IPS-15b (cell line): Measurements from ENCODE around the gene CD274.

ENCODE experiments used
- H3K27me3 ChIP-seq: one replicate; pipeline ENCODE4 v1.6.1; 2013; ENCODE audit warnings: low read length; ENCODE audit not compliant: control insufficient read depth, insufficient read depth
- H3K36me3 ChIP-seq: one replicate; pipeline ENCODE4 v1.6.1; 2013; ENCODE audit warnings: low read length; ENCODE audit not compliant: control insufficient read depth, insufficient read depth
- H3K4me1 ChIP-seq: one replicate; pipeline ENCODE4 v1.6.1; 2013; ENCODE audit warnings: mild to moderate bottlenecking, low read length; ENCODE audit not compliant: control insufficient read depth, insufficient read depth
- H3K4me3 ChIP-seq: one replicate; pipeline ENCODE4 v1.5.1; 2013; ENCODE audit warnings: low read depth, low read length
- H3K9ac ChIP-seq: one replicate; pipeline ENCODE4 v1.6.1; 2013; ENCODE audit warnings: low read depth, mild to moderate bottlenecking, low read length
- H3K9me3 ChIP-seq: one replicate; pipeline ENCODE4 v1.6.1; 2013; ENCODE audit warnings: mild to moderate bottlenecking, low read length; ENCODE audit not compliant: control insufficient read depth, insufficient read depth

Gene CD274

DNA sequence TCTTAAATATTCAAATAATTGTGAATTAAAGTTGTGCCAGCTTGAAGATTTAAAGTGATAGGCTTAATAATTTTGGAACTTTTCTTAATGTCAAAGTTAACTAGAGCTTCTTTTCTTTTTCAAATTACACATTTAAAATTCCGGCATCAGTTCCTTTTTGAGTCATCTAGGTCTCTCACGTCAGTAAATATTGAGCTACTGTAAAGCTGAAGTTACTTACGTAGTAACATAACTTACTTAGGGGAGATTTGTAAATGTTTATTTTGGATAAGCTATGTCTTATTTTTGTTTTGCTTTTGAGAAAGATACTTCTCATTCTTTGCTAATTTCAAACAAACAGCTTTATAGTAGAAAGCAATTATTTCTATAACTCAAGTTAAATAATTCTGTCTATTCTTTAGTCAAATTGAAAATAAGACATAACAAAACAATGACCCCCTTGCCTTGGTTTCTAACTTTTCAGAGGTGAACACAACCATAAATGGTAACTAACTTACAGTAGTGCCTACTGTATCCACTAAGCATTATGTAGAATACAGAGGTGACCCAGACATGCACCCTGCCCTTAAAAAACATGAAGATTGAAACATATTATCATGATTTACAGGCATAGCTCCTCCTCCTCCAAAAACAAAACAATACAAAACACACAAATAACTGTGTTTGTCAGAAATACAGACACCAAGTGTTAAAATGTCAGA, 29.8 kb downstream of the CD274 start:
- Histone ChIP-seq H3K27me3 (no peaks in the 10 kb centered on the region), H3K36me3 (no peaks in the 10 kb centered on the region), H3K4me1 (no peaks in the 10 kb centered on the region), H3K4me3 (no peak overlapping the region), H3K9me3 (no peaks in the 10 kb centered on the region), H3K9ac (no peak overlapping the region)

DNA sequence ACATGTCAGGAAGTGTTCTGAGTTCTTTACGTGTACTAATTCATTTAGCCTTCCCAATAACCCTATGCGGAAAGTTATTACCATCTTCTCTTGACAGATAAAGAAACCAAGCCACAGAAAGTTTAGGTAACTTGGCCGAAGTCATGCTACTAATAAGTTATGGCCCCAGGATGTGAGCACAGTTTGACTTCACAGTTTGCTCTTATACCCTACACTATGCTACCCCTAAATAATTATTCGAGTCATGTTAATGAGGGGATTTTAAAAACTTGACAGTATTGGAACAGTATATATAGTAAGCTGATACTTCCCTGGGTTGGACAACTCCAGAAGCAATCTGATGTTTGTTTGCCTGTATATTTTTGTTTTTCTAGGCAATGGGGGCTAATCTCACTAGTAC, 30.6 kb downstream of the CD274 start:
- Histone ChIP-seq H3K4me1 (no peaks in the 10 kb centered on the region), H3K9me3 (no peaks in the 10 kb centered on the region), H3K27me3 (no peaks in the 10 kb centered on the region), H3K9ac (no peak overlapping the region), H3K36me3 (no peaks in the 10 kb centered on the region), H3K4me3 (no peak overlapping the region)

DNA sequence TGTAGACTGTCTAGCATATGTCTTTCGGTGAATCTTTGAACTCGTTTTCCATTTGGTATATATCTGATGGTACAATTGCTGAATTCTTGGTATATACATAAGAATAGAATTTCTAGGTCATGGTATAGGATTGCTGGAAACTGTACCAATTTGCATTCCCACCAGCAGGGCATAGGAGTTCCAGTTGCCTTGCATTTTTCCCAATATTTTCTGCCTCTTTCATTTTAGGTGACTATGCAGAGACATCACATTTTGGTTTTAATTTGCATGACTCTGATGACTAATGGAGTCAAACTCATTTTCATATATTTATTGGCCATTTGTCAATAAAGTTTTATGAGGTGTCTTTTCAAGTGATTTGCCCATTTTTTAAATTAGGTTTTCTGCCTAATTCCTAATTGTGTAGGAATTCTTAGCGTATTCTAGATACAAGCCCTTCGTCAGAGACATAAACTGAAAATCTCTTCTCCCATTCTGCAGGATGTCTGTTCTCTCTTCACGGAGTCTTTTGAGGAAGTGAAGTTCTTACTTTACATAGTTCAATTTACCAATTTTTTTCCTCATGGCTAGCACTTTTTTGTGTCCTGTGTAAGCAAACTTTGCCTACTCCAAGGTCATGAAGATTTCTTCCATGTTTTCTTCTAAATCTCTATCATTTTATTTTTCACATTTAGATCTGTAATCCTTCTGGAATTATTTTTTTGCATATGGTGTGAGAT, 31.1 kb downstream of the CD274 start:
- Histone ChIP-seq H3K9ac (no peak overlapping the region), H3K4me3 (no peak overlapping the region), H3K9me3 (no peaks in the 10 kb centered on the region), H3K27me3 (no peaks in the 10 kb centered on the region), H3K36me3 (no peaks in the 10 kb centered on the region), H3K4me1 (no peaks in the 10 kb centered on the region)

DNA sequence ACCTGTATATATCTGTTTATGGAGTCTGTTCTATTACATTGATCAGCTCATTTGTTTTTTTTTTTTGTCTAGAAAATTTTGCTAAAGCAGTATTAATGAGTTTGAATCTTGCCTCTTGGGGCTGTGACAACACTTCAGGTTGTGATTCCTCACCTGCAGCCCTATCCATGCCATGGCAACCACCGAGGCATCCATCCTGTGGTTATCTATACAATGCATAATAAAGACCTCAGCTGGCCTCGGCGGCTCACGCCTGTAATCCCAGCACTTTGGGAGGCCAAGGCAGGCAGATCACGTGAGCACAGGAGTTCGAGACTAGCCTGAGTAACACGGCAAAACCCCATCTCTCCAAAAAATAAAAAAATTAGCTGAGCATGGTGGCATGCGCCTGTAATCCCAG, 31.9 kb downstream of the CD274 start:
- H3K27me3 ChIP-seq, result no peaks in the 10 kb centered on the region
- no peaks in the 10 kb centered on the region for H3K9me3 ChIP-seq
- H3K4me1 ChIP-seq, result no peaks in the 10 kb centered on the region
- no peak overlapping the region for H3K9ac ChIP-seq
- H3K4me3 ChIP-seq, result no peak overlapping the region
- H3K36me3 ChIP-seq, result no peaks in the 10 kb centered on the region

DNA sequence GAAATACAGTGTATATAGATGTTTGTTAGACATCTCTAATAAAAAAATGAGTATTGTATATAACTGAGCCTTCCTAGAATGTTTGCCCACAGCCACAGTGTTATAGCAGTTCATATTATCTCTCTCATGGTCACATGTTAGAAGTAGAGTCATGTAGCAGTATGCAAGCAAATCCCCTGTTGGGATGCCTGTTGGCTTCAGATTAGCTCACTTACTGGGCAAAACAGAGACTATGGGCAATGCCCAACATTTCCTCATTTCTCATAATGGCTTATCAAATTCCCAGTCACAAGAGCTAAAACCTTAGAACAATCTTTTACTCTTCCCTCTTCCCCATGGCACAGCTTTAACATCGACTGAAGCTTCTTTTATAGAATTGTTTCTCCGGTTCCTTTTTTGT, 33.0 kb downstream of the CD274 start:
- Histone ChIP-seq H3K27me3 (no peaks in the 10 kb centered on the region), H3K4me3 (no peak overlapping the region), H3K9me3 (no peaks in the 10 kb centered on the region), H3K36me3 (no peaks in the 10 kb centered on the region), H3K9ac (no peak overlapping the region), H3K4me1 (no peaks in the 10 kb centered on the region)

DNA sequence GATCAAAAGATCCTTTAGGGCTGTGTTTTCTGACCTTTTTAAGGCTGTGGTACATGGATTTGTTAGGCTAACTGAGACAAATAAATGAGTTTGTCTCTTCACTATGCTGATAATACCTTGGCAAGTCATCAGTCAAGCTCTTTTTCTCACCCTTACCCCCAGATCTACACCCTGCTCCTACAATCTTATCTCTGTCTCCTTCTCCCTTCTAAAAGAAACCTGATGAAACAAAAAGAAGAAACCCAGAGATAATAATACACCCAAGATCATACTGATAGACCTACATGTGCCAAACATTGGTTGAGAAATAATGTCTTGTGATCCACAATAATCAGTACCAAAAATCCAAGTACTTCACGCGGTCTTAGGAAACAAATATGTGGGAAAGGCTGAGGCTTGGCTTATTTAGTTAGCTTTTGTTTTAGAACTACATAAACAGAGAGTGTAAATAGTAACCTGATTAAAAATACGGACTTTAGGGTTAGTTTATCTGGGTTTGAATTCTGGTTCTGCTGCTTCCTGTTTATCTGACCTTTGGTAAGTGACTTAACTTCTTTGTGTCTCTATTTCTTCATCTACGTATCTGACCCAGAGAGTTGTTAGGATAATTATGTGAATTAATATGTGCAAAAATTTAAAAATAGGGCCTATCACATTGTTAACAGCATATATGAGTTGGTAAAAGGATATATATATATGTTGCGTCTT, 35.2 kb downstream of the CD274 start:
- H3K9me3 ChIP-seq, result no peaks in the 10 kb centered on the region
- H3K4me1 ChIP-seq, result peaks cover 7% of the 10 kb centered on the region
- no peaks in the 10 kb centered on the region for H3K36me3 ChIP-seq
- H3K9ac ChIP-seq, result no peak overlapping the region
- H3K27me3 ChIP-seq, result no peaks in the 10 kb centered on the region
- no peak overlapping the region for H3K4me3 ChIP-seq

DNA sequence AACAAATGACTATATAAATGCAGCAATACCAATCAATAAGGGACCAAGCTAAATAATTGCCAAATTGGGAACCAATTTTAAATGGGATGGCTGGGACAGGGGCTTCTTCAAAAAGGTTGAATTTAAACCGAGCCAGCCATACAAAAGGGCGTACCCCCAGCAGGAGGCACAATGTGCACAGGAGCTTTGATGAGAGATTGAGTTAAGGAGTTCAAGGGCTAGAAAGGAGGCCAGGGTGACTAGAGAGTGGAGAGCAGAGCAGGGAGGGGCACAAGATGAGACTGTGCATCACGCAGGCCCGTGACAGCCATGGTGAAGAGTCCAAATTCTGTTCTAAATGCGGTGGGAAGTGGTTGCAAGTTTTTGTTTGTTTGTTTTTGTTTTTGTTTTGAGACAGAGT, 36.6 kb downstream of the CD274 start:
- H3K9ac ChIP-seq, result no peak overlapping the region
- no peaks in the 10 kb centered on the region for H3K36me3 ChIP-seq
- no peaks in the 10 kb centered on the region for H3K27me3 ChIP-seq
- no peaks in the 10 kb centered on the region for H3K9me3 ChIP-seq
- H3K4me3 ChIP-seq, result no peak overlapping the region
- H3K4me1 ChIP-seq, result peaks cover 7% of the 10 kb centered on the region

DNA sequence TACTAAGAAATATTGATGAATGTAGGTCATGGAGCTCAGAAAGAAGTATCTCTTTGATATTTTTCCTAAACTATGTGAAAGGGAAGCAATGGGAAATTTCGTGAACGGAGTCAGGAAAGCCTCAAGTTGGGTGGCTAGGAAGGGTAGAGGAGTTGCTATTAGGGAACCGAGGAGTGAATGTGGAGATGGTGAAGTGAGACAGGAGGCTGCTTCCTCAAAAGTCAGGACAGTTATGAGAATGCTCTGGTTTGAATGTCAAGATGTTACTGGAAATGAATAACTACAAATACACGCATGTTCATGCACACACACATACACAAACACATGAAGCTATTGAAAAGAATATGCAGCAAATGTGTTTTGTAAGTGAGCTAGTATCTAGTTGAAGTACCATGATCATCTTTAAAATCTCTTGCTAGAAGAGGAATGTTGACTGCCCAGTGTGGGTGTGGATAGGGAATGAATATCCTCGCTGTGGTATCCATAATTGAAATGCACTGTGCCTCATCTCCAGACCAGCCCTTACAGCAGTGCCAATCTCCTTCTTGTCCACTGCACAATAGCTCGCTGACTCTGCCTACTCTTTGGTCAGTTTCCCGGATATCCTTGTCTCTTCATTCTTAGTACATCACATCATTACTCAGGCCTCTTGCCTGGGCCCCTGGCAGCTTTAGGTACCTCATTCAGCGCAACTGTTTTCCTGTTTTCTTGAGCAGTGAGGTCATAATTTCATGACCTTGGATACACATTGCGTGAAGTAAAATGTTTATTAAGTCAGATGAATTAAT, 38.1 kb downstream of the CD274 start:
- no peaks in the 10 kb centered on the region for H3K9me3 ChIP-seq
- no peaks in the 10 kb centered on the region for H3K27me3 ChIP-seq
- no peak overlapping the region for H3K9ac ChIP-seq
- no peaks in the 10 kb centered on the region for H3K36me3 ChIP-seq
- H3K4me3 ChIP-seq, result no peak overlapping the region
- peaks cover 7% of the 10 kb centered on the region for H3K4me1 ChIP-seq

DNA sequence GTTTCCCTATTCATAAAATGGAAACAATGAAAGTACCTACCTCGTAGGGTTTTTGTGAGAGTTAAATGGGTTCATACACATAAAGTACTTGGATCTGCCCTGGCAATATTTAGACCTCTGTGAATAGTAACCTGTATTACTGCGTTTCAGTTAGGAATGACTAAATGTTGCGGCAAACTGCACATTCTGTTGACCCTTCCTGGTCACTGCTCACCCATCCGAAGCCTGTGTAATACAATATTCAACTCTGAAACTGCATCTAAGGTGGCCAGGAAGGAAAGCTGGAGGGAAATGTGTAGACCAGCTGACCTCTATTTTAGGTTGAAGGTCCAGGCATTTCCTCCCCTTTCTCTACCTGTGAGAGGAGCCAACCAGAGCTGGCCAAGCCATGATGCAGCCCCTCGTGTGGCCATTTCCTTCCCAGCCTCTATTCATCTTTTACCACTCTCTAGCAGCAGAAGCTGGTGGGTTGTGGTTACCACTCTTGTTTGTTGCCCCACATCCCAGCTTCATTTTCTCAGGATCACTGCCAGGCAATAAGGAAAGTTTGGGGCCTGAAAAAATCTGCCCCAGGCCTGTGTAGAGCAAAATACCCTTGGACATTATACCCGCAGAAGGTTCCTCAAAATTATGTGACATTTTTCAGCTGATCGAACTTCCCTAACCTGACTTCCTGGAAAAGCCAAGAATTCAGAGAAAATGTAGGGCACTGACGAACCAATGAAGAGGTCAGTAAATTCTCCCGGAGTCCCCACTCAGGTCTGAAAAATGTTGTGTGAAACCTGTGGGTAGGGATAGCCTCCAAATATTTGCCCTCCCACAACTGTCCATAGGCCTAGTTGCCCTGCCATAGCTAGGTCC, 39.5 kb downstream of the CD274 start:
- no peaks in the 10 kb centered on the region for H3K9me3 ChIP-seq
- no peak overlapping the region for H3K4me3 ChIP-seq
- H3K9ac ChIP-seq, result no peak overlapping the region
- peaks cover 7% of the 10 kb centered on the region for H3K4me1 ChIP-seq
- H3K27me3 ChIP-seq, result no peaks in the 10 kb centered on the region
- no peaks in the 10 kb centered on the region for H3K36me3 ChIP-seq

DNA sequence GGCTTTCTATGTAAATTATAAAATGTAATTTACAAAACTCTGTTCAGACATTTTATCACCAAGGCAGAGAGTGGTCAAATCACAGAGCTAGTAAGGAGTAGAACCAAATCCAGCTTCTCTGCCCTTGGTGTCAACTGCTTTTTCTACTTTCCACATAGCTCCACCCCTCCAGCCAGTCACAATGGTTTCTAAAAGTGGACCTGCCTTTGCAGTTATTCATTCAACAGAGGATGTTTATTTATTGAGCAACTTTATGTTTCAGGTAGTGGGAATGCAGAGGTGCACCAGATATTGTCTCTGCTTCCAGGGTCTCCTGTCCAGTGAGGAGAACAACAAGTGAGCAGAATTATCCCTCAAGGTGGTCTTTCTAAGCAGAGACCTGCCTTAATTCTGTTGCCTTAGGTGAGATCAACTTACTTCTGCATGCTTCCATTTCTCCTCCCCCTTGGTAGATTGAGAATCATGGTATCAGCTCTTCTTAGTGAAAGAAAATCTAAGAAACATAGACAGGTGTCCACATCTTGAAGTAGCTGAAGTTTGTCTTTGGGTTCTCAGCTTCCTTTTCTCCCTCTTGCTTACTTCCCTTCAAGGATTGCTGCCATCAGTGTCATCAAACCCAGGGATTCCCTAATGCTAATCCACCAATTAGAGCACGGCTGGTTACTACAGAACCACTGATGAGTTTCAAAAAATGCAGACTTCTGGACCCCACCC, 42.8 kb downstream of the CD274 start:
- Histone ChIP-seq H3K4me3 (no peak overlapping the region), H3K9me3 (no peaks in the 10 kb centered on the region), H3K36me3 (no peaks in the 10 kb centered on the region), H3K27me3 (no peaks in the 10 kb centered on the region), H3K9ac (no peak overlapping the region), H3K4me1 (peaks cover 7% of the 10 kb centered on the region)
